Trophoblast cell (in vitro differentiated cells and primary cell): ENCODE measurements around the gene PYHIN1.

Source experiments
- DNase-seq, 2 donors: peaks; one replicate each; pipeline ENCODE4 v3.0.0-alpha.2; 2016
- H2AFZ ChIP-seq: 2 replicates; pipeline ENCODE4 v1.6.1; 2013; ENCODE audit warnings: low read length, moderate library complexity, mild to moderate bottlenecking; ENCODE audit not compliant: insufficient read depth, poor library complexity
- H2AK5ac ChIP-seq: 2 replicates; pipeline ENCODE4 v1.6.1; 2013; ENCODE audit warnings: mild to moderate bottlenecking, low read length
- H2BK120ac ChIP-seq: 2 replicates; pipeline ENCODE4 v1.6.1; 2013; ENCODE audit warnings: low read length, mild to moderate bottlenecking, moderate library complexity; ENCODE audit not compliant: insufficient read depth, poor library complexity
- H2BK12ac ChIP-seq: 2 replicates; pipeline ENCODE4 v1.6.1; 2013; ENCODE audit warnings: mild to moderate bottlenecking, low read length, moderate library complexity
- H2BK5ac ChIP-seq: 2 replicates; pipeline ENCODE4 v1.6.1; 2013; ENCODE audit warnings: low read length, low read depth, moderate library complexity, mild to moderate bottlenecking; ENCODE audit not compliant: poor library complexity
- H3K14ac ChIP-seq: 2 replicates; pipeline ENCODE4 v1.6.1; 2013; ENCODE audit warnings: mild to moderate bottlenecking, low read length
- H3K18ac ChIP-seq: 2 replicates; pipeline ENCODE4 v1.6.1; 2013; ENCODE audit warnings: mild to moderate bottlenecking, low read length
- H3K23ac ChIP-seq: 2 replicates; pipeline ENCODE4 v1.6.1; 2013; ENCODE audit warnings: low read length
- H3K27ac ChIP-seq: 2 replicates; pipeline ENCODE4 v1.5.1; 2013; ENCODE audit warnings: low read depth, mild to moderate bottlenecking, inconsistent platforms, low read length, moderate library complexity
- H3K27me3 ChIP-seq: 2 replicates; pipeline ENCODE4 v1.6.1; 2013; ENCODE audit warnings: inconsistent platforms, mild to moderate bottlenecking, low read length, moderate library complexity; ENCODE audit not compliant: insufficient read depth
- H3K36me3 ChIP-seq, 2 experiments: 1 replicate in 1 of 2; 2 replicates in 1 of 2; pipeline ENCODE4 v1.6.1; 2013; ENCODE audit warnings: low read length in 2 of 2, mild to moderate bottlenecking in 2 of 2, moderate library complexity in 1 of 2; ENCODE audit not compliant: insufficient read depth in 2 of 2, control insufficient read depth in 1 of 2
- H3K4ac ChIP-seq: 2 replicates; pipeline ENCODE4 v1.6.1; 2013; ENCODE audit warnings: low read depth, mild to moderate bottlenecking, low read length, moderate library complexity
- H3K4me1 ChIP-seq, 2 experiments: 1 replicate in 1 of 2; 2 replicates in 1 of 2; pipeline ENCODE4 v1.6.1; 2013; ENCODE audit warnings: low read length in 2 of 2, mild to moderate bottlenecking in 2 of 2, moderate library complexity in 1 of 2; ENCODE audit not compliant: insufficient read depth in 2 of 2, control insufficient read depth in 1 of 2
- H3K4me2 ChIP-seq: 2 replicates; pipeline ENCODE4 v1.6.1; 2013; ENCODE audit warnings: inconsistent platforms, mild to moderate bottlenecking, low read length, moderate library complexity
- H3K4me3 ChIP-seq: 2 replicates; pipeline ENCODE4 v1.5.1; 2013; ENCODE audit warnings: mild to moderate bottlenecking, low read depth, low read length, inconsistent platforms
- H3K79me1 ChIP-seq: one replicate; pipeline ENCODE4 v1.6.1; 2013; ENCODE audit warnings: low read length
- H3K79me2 ChIP-seq: 2 replicates; pipeline ENCODE4 v1.6.1; 2013; ENCODE audit warnings: low read length, mild to moderate bottlenecking; ENCODE audit not compliant: control insufficient read depth, insufficient read depth, poor library complexity
- H3K9ac ChIP-seq: 2 replicates; pipeline ENCODE4 v1.6.1; 2013; ENCODE audit warnings: mild to moderate bottlenecking, low read length
- H3K9me3 ChIP-seq: 2 replicates; pipeline ENCODE4 v1.6.1; 2013; ENCODE audit warnings: low read depth, mild to moderate bottlenecking, control low read depth, inconsistent platforms, low read length; ENCODE audit not compliant: insufficient read depth
- H4K12ac ChIP-seq: 2 replicates; pipeline ENCODE4 v1.6.1; 2013; ENCODE audit warnings: low read depth, mild to moderate bottlenecking, low read length, moderate library complexity
- H4K8ac ChIP-seq: 2 replicates; pipeline ENCODE4 v1.6.1; 2013; ENCODE audit warnings: low read depth, mild to moderate bottlenecking, low read length, moderate library complexity
- H4K91ac ChIP-seq: one replicate; pipeline ENCODE4 v1.6.1; 2013; ENCODE audit warnings: low read depth, mild to moderate bottlenecking, low read length, moderate library complexity
- WGBS: extraction: QIAGEN DNeasy Blood & Tissue Kit; methylation state at CpG from one replicate; pipeline ENCODE4 v1.1.7; 2013; ENCODE audit warnings: missing lambda C conversion rate; ENCODE audit not compliant: insufficient read length, insufficient coverage; ENCODE audit errors: extremely low coverage; 5-methylcytosine and 5-hydroxymethylcytosine counted together

Gene PYHIN1

DNA sequence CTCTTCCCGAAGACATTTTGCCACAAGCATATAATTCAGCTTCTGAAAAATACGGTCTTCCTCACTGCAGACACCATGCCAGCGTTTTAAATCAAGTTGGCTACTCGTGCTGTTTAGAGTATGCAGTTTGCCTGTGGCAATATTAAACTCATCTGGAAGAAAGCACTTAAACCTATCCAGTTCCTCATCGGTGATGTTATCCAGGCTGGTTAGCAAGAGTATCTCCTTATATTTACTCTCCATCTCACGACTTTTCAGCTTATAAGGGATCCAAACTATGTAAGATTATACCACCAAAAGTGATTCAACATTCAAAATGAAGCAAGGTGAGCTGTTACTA, 68.7 kb downstream of the PYHIN1 start:
- H2BK12ac ChIP-seq = no peak overlapping the region
- H3K27ac ChIP-seq = peak overlapping the region; percentile 35
- no peak overlapping the region for H2AFZ ChIP-seq
- no peak overlapping the region for H2BK5ac ChIP-seq
- H4K12ac ChIP-seq = no peak overlapping the region
- no peak overlapping the region for H3K14ac ChIP-seq
- no peaks in the 10 kb centered on the region for H3K27me3 ChIP-seq
- peaks cover 0 to 2% of the 10 kb centered on the region in 2 experiments for H3K4me1 ChIP-seq
- WGBS = no CpG with 5 or more reads among the region's 6 CpGs
- no peak overlapping the region for H3K18ac ChIP-seq
- no peak overlapping the region for H2AK5ac ChIP-seq
- no peak overlapping the region for H3K4me3 ChIP-seq
- H3K79me1 ChIP-seq = no peaks in the 10 kb centered on the region
- DNase-seq = no peak
- no peak overlapping the region for H4K91ac ChIP-seq
- H3K4ac ChIP-seq = no peak overlapping the region
- no peaks in the 10 kb centered on the region for H3K9me3 ChIP-seq
- no peaks in the 10 kb centered on the region for H3K36me3 ChIP-seq
- H3K23ac ChIP-seq = no peak overlapping the region
- peak overlapping the region; percentile 17 for H2BK120ac ChIP-seq
- H3K9ac ChIP-seq = no peak overlapping the region
- H3K79me2 ChIP-seq = no peaks in the 10 kb centered on the region
- no peak overlapping the region for H4K8ac ChIP-seq
- peak overlapping the region; percentile 62 for H3K4me2 ChIP-seq

DNA sequence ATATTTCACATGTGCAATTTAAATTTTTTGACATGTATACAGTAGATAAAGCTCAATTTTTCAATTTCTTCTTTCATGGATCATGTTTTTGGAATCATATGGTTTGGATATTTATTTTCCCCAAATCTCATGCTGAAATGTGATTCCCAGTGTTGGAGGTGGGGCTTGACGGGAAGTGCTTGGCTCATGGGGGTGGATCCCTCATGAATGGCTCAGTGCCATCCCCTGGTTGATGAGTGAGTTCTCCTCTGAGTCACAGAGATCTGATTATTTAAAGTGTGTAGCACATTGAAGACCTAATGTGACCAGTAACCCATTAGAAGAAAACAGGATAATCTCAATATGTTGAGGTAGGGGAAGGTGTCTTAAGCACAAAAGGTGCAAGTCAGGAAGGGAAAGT, 69.3 kb downstream of the PYHIN1 start:
- Histone ChIP-seq H2AK5ac (no peak overlapping the region), H2BK5ac (no peak overlapping the region), H3K4me3 (no peak overlapping the region), H3K18ac (no peak overlapping the region), H3K36me3 (no peaks in the 10 kb centered on the region), H3K9me3 (no peaks in the 10 kb centered on the region), H3K9ac (no peak overlapping the region), H3K4me1 (peaks cover 0 to 4% of the 10 kb centered on the region in 2 experiments), H3K14ac (no peak overlapping the region), H2AFZ (no peak overlapping the region), H2BK120ac (no peak overlapping the region), H3K23ac (no peak overlapping the region), H3K79me1 (no peaks in the 10 kb centered on the region), H3K4ac (no peak overlapping the region), H4K12ac (no peak overlapping the region), H4K8ac (no peak overlapping the region), H4K91ac (no peak overlapping the region), H3K27ac (no peak overlapping the region), H3K27me3 (no peaks in the 10 kb centered on the region), H2BK12ac (no peak overlapping the region), H3K4me2 (no peak overlapping the region), H3K79me2 (no peaks in the 10 kb centered on the region)
- WGBS = no CpG with 5 or more reads among the region's 1 CpG
- DNase-seq = peak in 1 of 2 donors; percentile 13

DNA sequence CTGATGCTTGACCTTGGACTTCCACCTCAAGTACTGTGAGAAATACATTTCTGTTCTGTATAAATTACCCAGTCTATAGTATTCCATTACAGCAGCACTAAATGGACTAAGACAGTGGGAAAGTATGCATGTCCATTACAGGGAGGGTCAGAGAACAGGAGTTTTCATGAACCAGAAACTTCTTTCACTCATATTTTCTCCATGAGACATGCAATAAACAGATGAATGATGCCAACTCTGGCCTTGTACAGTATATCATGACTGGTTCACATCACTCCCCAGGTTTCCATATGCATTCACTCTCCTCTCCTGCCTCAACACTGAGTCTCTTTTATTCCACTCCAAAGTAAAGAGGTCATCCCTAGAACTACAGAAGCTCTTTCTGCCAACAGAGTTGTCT, 73.8 kb downstream of the PYHIN1 start:
- H3K9me3 ChIP-seq = no peaks in the 10 kb centered on the region
- no peaks in the 10 kb centered on the region for H3K79me2 ChIP-seq
- no peak overlapping the region for H4K91ac ChIP-seq
- no peak overlapping the region for H3K23ac ChIP-seq
- no peak overlapping the region for H4K8ac ChIP-seq
- no peak overlapping the region for H2AFZ ChIP-seq
- no peak overlapping the region for H3K27ac ChIP-seq
- no peak overlapping the region for H3K9ac ChIP-seq
- H3K4ac ChIP-seq = no peak overlapping the region
- H4K12ac ChIP-seq = no peak overlapping the region
- no peak overlapping the region for H2BK12ac ChIP-seq
- H2AK5ac ChIP-seq = no peak overlapping the region
- no peak overlapping the region for H3K18ac ChIP-seq
- no peak overlapping the region for H2BK5ac ChIP-seq
- no peak for DNase-seq
- H3K14ac ChIP-seq = no peak overlapping the region
- H3K4me1 ChIP-seq = peaks cover 0 to 6% of the 10 kb centered on the region in 2 experiments
- H3K79me1 ChIP-seq = no peaks in the 10 kb centered on the region
- no peak overlapping the region for H3K4me2 ChIP-seq
- no peak overlapping the region for H3K4me3 ChIP-seq
- no peaks in the 10 kb centered on the region for H3K36me3 ChIP-seq
- no peaks in the 10 kb centered on the region for H3K27me3 ChIP-seq
- no peak overlapping the region for H2BK120ac ChIP-seq

DNA sequence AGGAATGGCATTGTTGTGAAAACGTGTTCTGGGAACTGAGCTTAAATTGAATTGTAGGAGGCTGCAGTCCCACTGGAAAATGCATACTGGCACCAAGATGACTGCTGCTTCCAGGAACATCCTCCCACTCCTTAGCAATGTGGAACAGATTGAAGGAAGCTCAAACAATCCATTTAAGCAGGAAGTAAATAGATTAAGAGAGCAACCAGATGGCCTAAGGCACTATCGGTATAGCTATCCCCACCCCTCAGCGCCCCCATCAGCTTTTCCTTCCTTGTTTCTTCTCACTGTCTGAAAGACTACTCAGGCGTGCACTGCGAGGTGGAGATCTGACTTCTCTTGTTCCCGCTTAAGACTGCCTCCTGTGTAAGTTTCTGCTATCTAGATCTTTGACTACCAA, 74.3 kb downstream of the PYHIN1 start:
- Histone ChIP-seq H4K12ac (no peak overlapping the region), H3K18ac (no peak overlapping the region), H3K4ac (no peak overlapping the region), H3K9ac (no peak overlapping the region), H2BK12ac (no peak overlapping the region), H4K8ac (no peak overlapping the region), H3K4me2 (peak overlapping the region; percentile 5), H3K23ac (no peak overlapping the region), H2AFZ (no peak overlapping the region), H3K27me3 (no peaks in the 10 kb centered on the region), H3K27ac (no peak overlapping the region), H3K4me3 (no peak overlapping the region), H2BK120ac (no peak overlapping the region), H3K79me1 (no peaks in the 10 kb centered on the region), H3K4me1 (peaks cover 0 to 5% of the 10 kb centered on the region in 2 experiments), H3K36me3 (no peaks in the 10 kb centered on the region), H2AK5ac (no peak overlapping the region), H3K9me3 (no peaks in the 10 kb centered on the region), H4K91ac (no peak overlapping the region), H3K14ac (no peak overlapping the region), H2BK5ac (no peak overlapping the region), H3K79me2 (no peaks in the 10 kb centered on the region)
- WGBS = no CpG with 5 or more reads among the region's 6 CpGs
- no peak for DNase-seq
